H1 (cell line): ENCODE data around the gene PFDN4. TPM values are rescaled to one million over a fixed set of nuclear protein-coding genes. Genes with fewer than 3 reads are reported as not detected.

Experiments
- CTCF ChIA-PET: fragments of 300-600 bp; sonication (Branson Sonifier 250); formaldehyde crosslinking; loops from one replicate; lab custom pipeline; 2021; ENCODE audit not compliant: partially characterized antibody; lab: Charles Lee
- POLR2A ChIA-PET: fragments of 300-600 bp; sonication (Branson Sonifier 250); formaldehyde crosslinking; loops from one replicate; lab custom pipeline; 2021; ENCODE audit warnings: inconsistent platforms; ENCODE audit not compliant: partially characterized antibody; lab: Charles Lee
- DNase-seq, 2 experiments: peaks; one replicate each; pipeline versions ENCODE4 v3.0.0 to v3.0.0-alpha.2; 2010 to 2022; ENCODE audit warnings: low spot score in 2 of 2, low read depth in 1 of 2, mixed read lengths in 1 of 2
- FAIRE-seq: peaks from 2 replicates; lab custom pipeline; 2011; peaks lifted over from hg19 to GRCh38; lab: Jason Lieb, UNC
- H2AFZ ChIP-seq: 2 replicates; pipeline ENCODE4 v1.8.1; 2012; ENCODE audit warnings: low read length, inconsistent platforms
- H2AK5ac ChIP-seq: 2 replicates; pipeline ENCODE4 v1.6.1; 2013; ENCODE audit warnings: low read depth, low read length
- H2BK120ac ChIP-seq: replicated peaks from 2 replicates; pipeline ENCODE3; 2013; ENCODE audit warnings: low read depth, low read length, inconsistent platforms
- H2BK12ac ChIP-seq: 2 replicates; pipeline ENCODE4 v1.6.1; 2013; ENCODE audit warnings: low read depth, low read length
- H2BK15ac ChIP-seq: 2 replicates; pipeline ENCODE4 v1.6.1; 2013; ENCODE audit warnings: low read length
- H2BK20ac ChIP-seq: 2 replicates; pipeline ENCODE4 v1.6.1; 2013; ENCODE audit warnings: low read length
- H2BK5ac ChIP-seq: 2 replicates; pipeline ENCODE4 v1.6.1; 2013; ENCODE audit warnings: low read depth, low read length
- H3K14ac ChIP-seq: 2 replicates; pipeline ENCODE4 v1.6.1; 2013; ENCODE audit warnings: inconsistent platforms; ENCODE audit not compliant: insufficient read length
- H3K18ac ChIP-seq: 2 replicates; pipeline ENCODE4 v1.6.1; 2013; ENCODE audit warnings: low read length; ENCODE audit errors: extremely low read depth
- H3K23ac ChIP-seq: 2 replicates; pipeline ENCODE4 v1.6.1; 2013; ENCODE audit warnings: inconsistent platforms; ENCODE audit not compliant: insufficient read length
- H3K23me2 ChIP-seq: 2 replicates; pipeline ENCODE4 v1.6.1; 2013; ENCODE audit warnings: low read depth, low read length
- H3K27ac ChIP-seq: 2 replicates; pipeline ENCODE4 v1.6.1; 2011; ENCODE audit warnings: low read depth, low read length, inconsistent platforms
- H3K27me3 ChIP-seq, 4 experiments: replicated peaks in 1 of 4; 1 replicate in 1 of 4; 2 replicates in 3 of 4; pipeline versions ENCODE4 v1.6.1 to v1.8.1; 2011 to 2013; ENCODE audit warnings: low read length in 3 of 4, mild to moderate bottlenecking in 3 of 4, inconsistent platforms in 2 of 4, mixed read lengths in 2 of 4, moderate library complexity in 1 of 4; ENCODE audit not compliant: control insufficient read depth in 3 of 4, insufficient read depth in 3 of 4; ENCODE audit errors: extremely low read depth in 1 of 4
- H3K36me3 ChIP-seq, 4 experiments: 2 replicates each; pipeline versions ENCODE4 v1.6.1 to v1.8.1; 2011 to 2013; ENCODE audit warnings: mild to moderate bottlenecking in 4 of 4, low read length in 3 of 4, moderate library complexity in 2 of 4, control low read depth in 1 of 4, inconsistent platforms in 1 of 4; ENCODE audit not compliant: insufficient read depth in 4 of 4, control insufficient read depth in 2 of 4
- H3K4ac ChIP-seq: replicated peaks from 2 replicates; pipeline ENCODE3; 2013; ENCODE audit warnings: low read length, low read depth, mixed read lengths, inconsistent platforms; ENCODE audit not compliant: insufficient read length
- H3K4me1 ChIP-seq, 4 experiments: replicated peaks in 1 of 4; 1 replicate in 1 of 4; 2 replicates in 3 of 4; pipeline versions ENCODE4 v1.6.1 to v1.8.1; 2011 to 2013; ENCODE audit warnings: low read length in 3 of 4, inconsistent platforms in 2 of 4, mixed read lengths in 1 of 4; ENCODE audit not compliant: insufficient read depth in 4 of 4, control insufficient read depth in 3 of 4
- H3K4me2 ChIP-seq, 2 experiments: 2 replicates each; pipeline versions ENCODE4 v1.6.1 to v1.8.1; 2011 to 2013; ENCODE audit warnings: low read depth in 2 of 2, low read length in 2 of 2, control low read depth in 1 of 2, inconsistent platforms in 1 of 2, mild to moderate bottlenecking in 1 of 2; ENCODE audit not compliant: insufficient read depth in 1 of 2
- H3K4me3 ChIP-seq, 4 experiments: fragments of 200-600, 300-600 bp in 1 of 4; sonication (generic), shearing (Covaris generic), sonication (Bioruptor Twin) in 1 of 4; 2 replicates each; pipeline versions ENCODE4 v1.5.1 to v1.8.1; 2011 to 2016; ENCODE audit warnings: low read length in 4 of 4, low read depth in 3 of 4, control low read depth in 2 of 4, inconsistent platforms in 2 of 4, mild to moderate bottlenecking in 2 of 4, mixed read lengths in 1 of 4, moderate library complexity in 1 of 4; ENCODE audit not compliant: insufficient read depth in 2 of 4; ENCODE audit errors: extremely low read depth in 1 of 4
- H3K56ac ChIP-seq: replicated peaks from 2 replicates; pipeline ENCODE3; 2013; ENCODE audit warnings: low read depth, mild to moderate bottlenecking, mixed read lengths, low read length, inconsistent platforms; ENCODE audit not compliant: insufficient read length
- H3K79me1 ChIP-seq: 2 replicates; pipeline ENCODE4 v1.6.1; 2013; ENCODE audit warnings: low read depth, low read length, control low read depth
- H3K79me2 ChIP-seq, 2 experiments: 2 replicates each; pipeline versions ENCODE4 v1.6.1 to v1.8.1; 2012 to 2013; ENCODE audit warnings: low read length in 2 of 2, mild to moderate bottlenecking in 2 of 2, inconsistent platforms in 1 of 2; ENCODE audit not compliant: insufficient read depth in 2 of 2, control insufficient read depth in 1 of 2
- H3K9ac ChIP-seq, 4 experiments: replicated peaks in 1 of 4; 1 replicate in 1 of 4; 2 replicates in 3 of 4; pipeline versions ENCODE4 v1.6.1 to v1.8.1; 2011 to 2013; ENCODE audit warnings: low read depth in 3 of 4, low read length in 3 of 4, control low read depth in 2 of 4, mild to moderate bottlenecking in 2 of 4, moderate library complexity in 2 of 4, inconsistent platforms in 1 of 4; ENCODE audit errors: extremely low read depth in 1 of 4
- H3K9me3 ChIP-seq, 2 experiments: 2 replicates each; pipeline versions ENCODE4 v1.6.1 to v1.8.1; 2012 to 2013; ENCODE audit warnings: mild to moderate bottlenecking in 2 of 2, moderate library complexity in 2 of 2, control low read depth in 1 of 2, inconsistent platforms in 1 of 2, low read depth in 1 of 2, low read length in 1 of 2, mixed read lengths in 1 of 2; ENCODE audit not compliant: insufficient read depth in 2 of 2
- H4K20me1 ChIP-seq, 2 experiments: replicated peaks in 1 of 2; 2 replicates each; pipeline versions ENCODE3 to v1.8.1; 2011 to 2013; ENCODE audit warnings: inconsistent platforms in 2 of 2, low read length in 2 of 2, mild to moderate bottlenecking in 1 of 2; ENCODE audit not compliant: insufficient read depth in 2 of 2, control insufficient read depth in 1 of 2
- H4K5ac ChIP-seq: 2 replicates; pipeline ENCODE4 v1.6.1; 2013; ENCODE audit warnings: low read length, low read depth, mixed read lengths, inconsistent platforms; ENCODE audit not compliant: insufficient read length
- H4K8ac ChIP-seq: 2 replicates; pipeline ENCODE4 v1.8.0; 2013; ENCODE audit warnings: mild to moderate bottlenecking, moderate library complexity, low read length, inconsistent platforms; ENCODE audit not compliant: insufficient read depth; ENCODE audit errors: extremely low read depth
- H4K91ac ChIP-seq: replicated peaks from 2 replicates; pipeline ENCODE3; 2013; ENCODE audit warnings: low read length, mixed read lengths, inconsistent platforms; ENCODE audit not compliant: insufficient read length
- CBX5 ChIP-seq: fragments of 300-800, 300-1000 bp; sonication (generic); IDR thresholded peaks from 2 replicates; pipeline ENCODE4 v1.7.1; 2016; ENCODE audit warnings: antibody characterized with exemption, low read length, low read depth
- POU5F1 ChIP-seq: IDR thresholded peaks from 2 replicates; pipeline ENCODE4 v1.6.1; 2011; ENCODE audit warnings: low read depth, mild to moderate bottlenecking, low read length, moderate library complexity
- WGBS, 2 experiments: shearing (Covaris generic) in 1 of 2; methylation state at CpG; one replicate each; pipeline versions ENCODE4 v1.1.6 to v1.1.7; 2013 to 2015; ENCODE audit warnings: low lambda C conversion rate in 2 of 2, mixed read lengths in 2 of 2, inconsistent platforms in 1 of 2, low coverage in 1 of 2, missing lambda C conversion rate in 1 of 2; ENCODE audit not compliant: insufficient replicate concordance in 2 of 2, insufficient coverage in 1 of 2, insufficient read length in 1 of 2; ENCODE audit errors: extremely low coverage in 1 of 2, missing lambda C conversion rate in 1 of 2; 5-methylcytosine and 5-hydroxymethylcytosine counted together
- polyA plus RNA-seq, 7 experiments: library from polyadenylated mRNA; depleted of rRNA in 3 of 7; stranded (reverse) in 5 of 7; unstranded in 2 of 7; fragments of >200 nt in 5 of 7; fragments of 200-250 nt in 2 of 7; gene quantifications; 1 replicate in 5 of 7; 2 replicates in 1 of 7; 4 replicates in 1 of 7; pipeline versions ENCODE4 v1.2.1 to v1.2.3, GENCODE V29; 2011 to 2013; ENCODE audit warnings: missing spikeins in 2 of 7, mixed read lengths in 2 of 7
- total RNA-seq: library from RNA; stranded (reverse); fragmentation: NEBNext Ultra II Directional; extraction: Animal tissue kit (Norgen Biotek cat#: 25700); gene quantifications from 2 replicates; pipeline ENCODE4 v1.2.1, GENCODE V29; 2021

Gene PFDN4
- total and polyA plus RNA-seq, 2 of the 8 experiments (the other 6 are each of a cell fraction or from before 2014, with no cell fraction given), result 41.9 to 96.8 TPM

DNA sequence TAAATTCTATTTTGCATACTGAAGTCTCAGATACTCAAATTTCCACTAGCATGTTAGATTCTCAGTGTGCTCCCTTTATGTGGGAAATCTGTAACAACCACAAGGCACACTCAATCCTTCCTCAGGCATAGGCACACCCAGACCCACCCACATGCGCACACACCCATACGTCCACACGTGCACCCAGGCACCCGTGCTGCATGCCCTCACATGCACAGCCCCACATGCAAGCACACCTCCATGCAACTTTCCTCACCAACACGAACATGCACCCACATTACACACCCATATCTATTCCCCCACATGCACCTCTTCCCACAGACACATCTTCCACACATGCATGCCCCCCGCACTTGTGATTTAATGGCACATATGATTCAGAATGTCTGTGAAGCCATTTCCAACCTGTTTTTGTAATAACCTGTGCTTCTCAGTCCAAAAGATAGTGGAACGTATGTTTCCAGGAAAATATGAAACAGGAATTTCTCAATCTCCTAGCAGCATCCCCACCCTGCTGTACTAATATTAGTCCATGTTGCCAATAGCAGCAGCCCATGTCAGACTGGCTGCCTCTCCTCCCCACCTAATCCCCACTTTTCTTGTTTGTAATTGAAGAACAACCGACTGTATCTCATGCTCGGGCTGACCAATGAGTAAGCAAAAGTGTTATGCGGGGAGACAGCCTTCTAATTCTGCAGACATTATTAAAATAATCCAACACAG, 22.8 kb upstream of the PFDN4 start:
- POLR2A ChIA-PET, result no interaction called here
- TF ChIP-seq POU5F1 (no peak), CBX5 (no peak)

More for the DNA sequence above, 22.8 kb upstream of the PFDN4 start:
- Histone ChIP-seq H4K8ac (no peak overlapping the region), H3K36me3 (no peaks in the 10 kb centered on the region), H2BK12ac (no peak overlapping the region), H2BK5ac (no peak overlapping the region), H3K18ac (no peak overlapping the region), H3K4me1 (no peaks in the 10 kb centered on the region), H3K9me3 (no peaks in the 10 kb centered on the region), H3K4me3 (no peak overlapping the region), H3K23ac (no peak overlapping the region), H2BK120ac (no peak overlapping the region), H3K79me1 (no peaks in the 10 kb centered on the region), H4K91ac (no peak overlapping the region), H3K23me2 (no peaks in the 10 kb centered on the region), H2AFZ (no peak overlapping the region), H4K20me1 (no peaks in the 10 kb centered on the region), H2BK15ac (no peak overlapping the region), H4K5ac (no peak overlapping the region), H3K79me2 (no peaks in the 10 kb centered on the region), H2AK5ac (no peak overlapping the region; the same call in 1 of the 2 replicates), H3K9ac (no peak overlapping the region), H3K4me2 (no peak overlapping the region), H3K56ac (no peak overlapping the region), H3K27me3 (no peaks in the 10 kb centered on the region), H3K27ac (no peak overlapping the region), H3K14ac (no peak overlapping the region), H2BK20ac (no peak overlapping the region), H3K4ac (no peak overlapping the region)
- 92% methylated on average over 10 of the region's 10 CpGs; no CpG with 5 or more reads in 1 of the 2 experiments for WGBS, 2 experiments
- no peak for FAIRE-seq
- DNase-seq, result no peak
- CTCF ChIA-PET, result interaction anchor here (0.7 to 3.3 kb wide), 4 partner anchors 13 to 81 kb away, joined by 3 to 10 read pairs (median 4); no protein-coding TSS in a partner anchor
